ENCODE measurements around the gene FOXC2.

GRCh38 chr16:86575095-86575685 lies 8.6 kb downstream of the FOXC2 start:
- TF ChIP-seq EZH2 (IDR thresholded peaks at IDR 0.05; ENCODE audit: borderline replicate concordance, control insufficient read depth, low read depth, low read length) (no peak), SRF (IDR thresholded peaks at IDR 0.05; ENCODE audit: low read depth in 2 of 2, low read length in 2 of 2) (no peak), MAX (IDR thresholded peaks at IDR 0.05; ENCODE audit: low read depth, low read length) (no peak), ASH2L (IDR thresholded peaks at IDR 0.05; ENCODE audit: borderline replicate concordance, low read depth) (no peak), GABPA (IDR thresholded peaks at IDR 0.05; ENCODE audit: low read depth) (no peak)
